ENCODE results near the gene SSX2IP.

Gene SSX2IP

DNA sequence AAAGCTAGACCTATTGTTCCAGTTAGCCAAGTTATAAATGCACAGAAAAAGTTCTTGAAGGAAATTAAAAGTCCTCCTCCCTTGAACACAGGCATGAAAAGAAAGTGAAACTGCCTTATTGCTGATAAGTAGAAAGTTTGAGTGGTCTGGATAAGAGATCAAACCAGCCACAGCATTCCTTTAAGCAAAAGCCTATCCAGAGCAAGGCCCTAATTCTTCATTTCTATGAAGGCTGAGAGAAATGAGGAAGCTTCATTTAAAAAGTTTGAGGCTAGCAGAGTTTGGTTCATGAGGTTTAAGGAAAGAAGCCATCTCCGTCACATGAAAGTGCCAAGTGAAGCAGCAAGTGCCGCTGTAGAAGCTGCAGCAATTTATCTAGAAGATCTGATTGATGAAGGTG is 2.7 kb upstream of the SSX2IP start:
- Mint-ChIP-seq H3K27me3 (peaks cover 6% of the 10 kb centered on the region), H3K4me3 (peak overlapping the region; percentile 65 to 86), H3K9me3 (no peaks in the 10 kb centered on the region), H3K4me1 (peaks cover 35% of the 10 kb centered on the region), H3K27ac (peak overlapping the region; percentile 71 to 86)
- ATAC-seq (no peak), DNase-seq (no peak)

DNA sequence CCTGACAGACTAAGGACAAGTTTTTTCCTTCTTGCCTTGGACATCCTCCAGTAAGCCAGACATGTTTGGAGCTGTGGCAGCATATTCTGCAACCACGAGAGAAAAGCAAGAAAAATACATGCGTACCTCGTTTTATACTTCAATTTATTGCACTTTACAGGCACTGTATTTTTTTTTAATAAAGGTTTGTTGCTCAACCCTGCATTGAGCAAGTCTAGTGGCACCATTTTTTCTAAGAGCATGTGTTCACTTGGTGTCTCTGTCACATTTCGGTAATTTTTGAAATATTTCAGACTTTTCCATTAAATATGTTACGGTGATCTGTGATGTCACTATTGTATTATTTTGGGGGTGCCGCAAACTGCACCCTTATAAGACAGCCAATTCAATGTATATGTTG is 2.1 kb upstream of the SSX2IP start:
- ATAC-seq (no peak), DNase-seq (no peak)
- Mint-ChIP-seq H3K27ac (peak overlapping the region; percentile 71 to 86), H3K4me3 (peak overlapping the region; percentile 65 to 86), H3K9me3 (no peaks in the 10 kb centered on the region), H3K27me3 (peaks cover 5% of the 10 kb centered on the region), H3K4me1 (peaks cover 42% of the 10 kb centered on the region)

DNA sequence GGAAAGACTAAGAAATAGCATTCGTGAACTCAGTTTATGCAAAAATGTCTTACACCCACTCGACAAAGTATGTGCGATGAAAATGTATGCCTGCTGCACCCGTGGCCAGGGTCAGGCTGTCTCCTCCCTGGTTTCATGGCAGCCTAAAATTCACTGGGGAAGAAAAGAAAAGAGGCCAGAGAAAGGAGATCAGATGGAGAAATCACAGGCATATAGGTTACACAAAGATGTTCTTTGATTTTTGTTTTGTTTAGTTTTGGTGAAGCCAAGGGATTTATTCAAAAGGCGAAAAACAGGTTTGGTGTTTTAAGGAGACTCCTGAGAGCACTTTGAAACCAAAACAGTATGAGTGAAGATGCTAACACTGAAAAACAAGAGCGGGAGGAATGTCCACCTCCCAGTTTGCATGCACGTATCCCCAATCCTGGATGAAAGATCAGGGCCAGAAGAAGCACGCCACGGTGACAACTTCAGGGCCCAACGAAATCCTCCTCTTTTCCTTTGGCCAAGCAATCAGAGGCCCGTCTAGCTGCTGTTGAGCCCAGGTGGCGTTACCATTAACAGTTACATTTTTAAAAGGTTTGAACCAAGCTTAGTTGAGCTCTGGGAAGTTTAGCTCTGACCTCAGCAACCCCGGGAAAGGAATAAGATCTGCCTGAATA is 992 bp upstream of the SSX2IP start:
- Mint-ChIP-seq H3K27me3 (no peaks in the 10 kb centered on the region), H3K4me3 (peak overlapping the region; percentile 92 to 99), H3K9me3 (no peaks in the 10 kb centered on the region), H3K27ac (peak overlapping the region; percentile 95 to 96), H3K4me1 (peaks cover 52% of the 10 kb centered on the region)
- ATAC-seq (no peak), DNase-seq (no peak)

DNA sequence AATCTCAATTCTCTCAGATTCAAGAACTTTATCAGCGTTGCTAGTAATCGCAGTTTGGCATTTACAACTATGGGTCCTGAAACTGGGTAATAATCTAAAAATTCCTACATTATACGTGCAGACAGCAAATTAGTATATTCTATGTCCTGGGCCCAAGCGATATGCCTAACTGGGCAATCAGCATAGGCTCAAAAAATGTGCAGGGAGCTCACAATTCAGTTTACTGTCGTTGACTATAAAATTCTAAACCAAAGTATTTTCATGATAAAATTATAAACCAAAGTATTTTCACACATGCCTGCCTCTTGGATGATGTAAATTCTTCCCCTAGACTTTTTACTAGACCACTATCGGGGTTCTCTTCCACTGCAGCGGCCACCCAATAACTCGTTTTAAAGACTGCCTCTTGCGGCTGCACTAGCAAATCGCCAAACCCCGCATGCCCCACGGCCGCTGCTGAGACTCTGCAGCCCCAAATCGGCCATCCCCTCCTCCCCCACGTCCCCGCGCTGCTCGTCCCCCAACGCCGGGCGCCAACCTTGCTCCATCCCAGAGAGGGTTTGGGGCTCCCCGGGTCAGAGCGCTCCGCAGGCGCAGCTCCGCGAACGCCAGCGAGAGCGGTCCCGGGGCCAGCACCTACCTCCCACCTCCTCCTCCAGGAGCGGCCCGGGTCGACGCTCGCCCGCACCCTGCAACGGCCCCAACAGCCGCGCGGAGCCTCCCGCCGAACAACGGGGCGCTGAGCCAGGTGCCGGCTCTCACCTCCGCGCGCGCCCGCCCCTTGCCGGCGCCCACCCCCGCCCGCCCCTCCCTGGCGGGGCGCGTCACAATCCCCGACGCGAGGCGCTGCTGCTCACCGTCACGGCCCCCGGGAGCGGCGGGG is 506 bp downstream of the SSX2IP start:
- Mint-ChIP-seq H3K4me3 (peak overlapping the region; percentile 92 to 99), H3K27ac (no peak overlapping the region), H3K27me3 (no peaks in the 10 kb centered on the region), H3K9me3 (no peaks in the 10 kb centered on the region), H3K4me1 (peaks cover 53% of the 10 kb centered on the region)
- DNase-seq (no peak), ATAC-seq (no peak)

- H3K9me3 Mint-ChIP-seq: no peaks in the 10 kb centered on the region
- DNase-seq (no peak), ATAC-seq (no peak)
- H3K27ac Mint-ChIP-seq: no peak overlapping the region
- peaks cover 53% of the 10 kb centered on the region for H3K4me1 Mint-ChIP-seq
- no peaks in the 10 kb centered on the region for H3K27me3 Mint-ChIP-seq
- peak overlapping the region; percentile 92 to 99 for H3K4me3 Mint-ChIP-seq
These were observed 1.7 kb downstream of the SSX2IP start for GRCh38 chr1:84688463-84689061.

DNA sequence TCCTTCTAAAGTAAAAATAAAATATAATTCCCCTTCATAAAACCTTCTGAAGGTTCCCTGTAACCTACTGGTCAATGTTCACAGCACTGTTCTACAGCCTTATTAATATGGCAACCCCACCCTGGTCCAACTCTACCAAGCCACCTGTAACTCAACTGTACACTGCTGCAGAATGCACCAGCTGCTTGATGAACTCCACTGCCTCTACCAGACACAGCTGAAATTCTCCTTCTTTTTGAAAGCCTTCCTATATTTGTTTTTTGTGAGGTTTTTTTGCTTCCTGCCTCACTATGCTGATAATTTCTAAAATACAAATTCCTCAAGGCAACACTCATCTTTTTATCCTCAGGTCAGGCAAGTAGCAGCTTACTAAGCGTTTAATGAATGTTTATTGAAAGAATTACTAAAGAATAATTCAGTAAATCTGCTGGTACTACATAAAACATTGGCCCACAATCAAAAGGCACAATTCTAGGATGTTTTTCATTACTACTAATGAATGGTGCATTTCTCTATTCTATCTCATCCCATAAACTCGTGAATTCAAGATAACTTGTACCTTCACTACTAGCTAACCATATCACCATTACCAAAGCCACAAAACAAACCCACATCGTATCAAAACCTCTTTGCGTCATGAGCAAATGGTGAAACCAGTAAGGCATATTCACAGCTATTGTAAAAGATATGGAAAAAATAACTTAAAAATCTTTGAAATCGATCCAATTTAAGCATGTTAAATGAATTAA is 2.4 kb downstream of the SSX2IP start:
- ATAC-seq (no peak), DNase-seq (no peak)
- Mint-ChIP-seq H3K9me3 (no peaks in the 10 kb centered on the region), H3K4me1 (peaks cover 52% of the 10 kb centered on the region), H3K27ac (no peak overlapping the region), H3K27me3 (no peaks in the 10 kb centered on the region), H3K4me3 (peak overlapping the region in 1 of 2 donors; percentile 3)

- DNase-seq: no peak
- no peaks in the 10 kb centered on the region for H3K27me3 Mint-ChIP-seq
- no peaks in the 10 kb centered on the region for H3K9me3 Mint-ChIP-seq
- peaks cover 40% of the 10 kb centered on the region for H3K4me1 Mint-ChIP-seq
- ATAC-seq: no peak
- no peak overlapping the region for H3K27ac Mint-ChIP-seq
- H3K4me3 Mint-ChIP-seq: no peak overlapping the region
These were observed 4.0 kb downstream of the SSX2IP start for GRCh38 chr1:84686223-84686622.

DNA sequence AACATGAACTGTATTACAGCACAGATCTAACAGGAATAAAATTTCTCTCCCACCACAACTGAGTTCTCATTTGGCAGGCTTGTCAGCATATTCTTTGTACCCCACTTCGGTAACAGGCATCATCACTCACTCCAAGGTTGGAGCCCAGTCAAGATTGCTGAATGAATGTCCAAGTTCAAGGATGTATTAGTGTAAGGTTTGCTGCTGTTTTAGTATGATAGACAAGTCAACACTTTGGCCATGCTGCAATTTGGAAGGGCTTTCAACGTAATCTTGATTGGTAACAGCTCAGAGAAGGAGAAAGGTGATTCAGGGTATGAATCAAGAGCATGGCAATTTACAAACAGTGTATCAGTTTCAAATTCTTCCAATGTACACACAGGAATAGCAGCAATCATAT is 6.8 kb downstream of the SSX2IP start:
- Mint-ChIP-seq H3K4me1 (peaks cover 23% of the 10 kb centered on the region), H3K9me3 (no peaks in the 10 kb centered on the region), H3K27ac (no peak overlapping the region), H3K27me3 (no peaks in the 10 kb centered on the region), H3K4me3 (no peak overlapping the region)
- ATAC-seq: no peak
- DNase-seq: no peak

DNA sequence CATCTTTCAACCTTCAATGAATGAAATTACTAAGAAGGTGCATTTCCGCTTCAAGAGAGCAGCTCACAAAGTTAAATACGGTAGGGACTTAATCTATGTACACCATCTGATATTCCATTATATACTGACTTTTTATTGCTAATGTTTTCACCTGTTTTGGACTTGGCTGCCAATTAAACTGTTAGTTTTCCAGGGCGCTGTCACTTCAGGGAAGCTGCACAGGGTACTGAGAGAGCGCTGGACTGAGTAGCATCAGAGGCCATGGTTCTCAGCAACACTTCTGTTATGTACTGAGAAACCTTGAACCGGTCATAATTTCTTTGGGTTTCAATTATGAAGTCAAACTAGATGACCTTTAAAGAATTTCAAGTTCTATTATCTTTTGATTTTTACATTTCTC is 8.2 kb downstream of the SSX2IP start:
- Mint-ChIP-seq H3K4me3 (no peak overlapping the region), H3K27ac (no peak overlapping the region), H3K4me1 (peaks cover 9% of the 10 kb centered on the region), H3K27me3 (no peaks in the 10 kb centered on the region), H3K9me3 (no peaks in the 10 kb centered on the region)
- no peak for ATAC-seq
- no peak for DNase-seq

- Mint-ChIP-seq H3K27me3 (no peaks in the 10 kb centered on the region), H3K9me3 (no peaks in the 10 kb centered on the region), H3K4me1 (peaks cover 10% of the 10 kb centered on the region), H3K4me3 (no peak overlapping the region), H3K27ac (no peak overlapping the region)
- ATAC-seq (no peak), DNase-seq (no peak)
These were observed 12.7 kb downstream of the SSX2IP start for GRCh38 chr1:84677415-84678099.

DNA sequence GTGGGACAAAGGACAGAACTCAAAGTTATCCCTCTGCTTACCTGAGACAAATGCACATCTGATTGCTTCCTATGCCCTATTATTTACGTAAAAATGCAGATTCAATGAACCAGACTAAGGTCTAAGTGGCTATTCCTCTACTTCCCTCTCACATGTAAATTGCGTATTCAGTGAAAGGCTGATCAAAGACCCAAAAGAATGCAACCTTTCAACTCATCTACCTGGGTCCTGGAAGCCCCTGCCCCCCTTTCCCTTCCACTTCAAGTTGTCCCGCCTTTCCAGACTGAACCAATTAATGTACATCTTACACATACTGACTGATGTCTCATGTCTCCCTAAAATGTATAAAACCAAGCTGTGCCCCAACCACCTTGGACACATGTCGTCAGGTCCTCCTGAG is 14.6 kb downstream of the SSX2IP start:
- no peaks in the 10 kb centered on the region for H3K9me3 Mint-ChIP-seq
- H3K27me3 Mint-ChIP-seq: no peaks in the 10 kb centered on the region
- no peak for DNase-seq

DNA sequence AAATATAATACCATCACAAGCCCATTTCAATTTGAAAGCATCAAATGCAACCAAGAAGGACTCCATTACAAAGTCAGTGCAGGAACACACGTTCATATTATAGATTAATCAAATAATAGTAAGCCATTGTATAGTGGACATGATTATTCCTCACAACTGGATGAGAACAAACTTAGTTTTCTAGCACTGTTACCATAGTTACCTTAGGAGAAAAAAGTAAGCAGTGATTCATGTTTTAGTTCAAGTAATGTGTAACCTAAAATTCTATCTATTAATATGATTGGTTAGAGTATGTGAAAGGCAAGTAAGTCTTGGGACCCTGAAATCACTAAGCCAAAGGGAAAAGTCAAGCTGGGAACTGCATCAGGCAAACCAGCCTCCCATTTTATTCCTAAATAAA is 15.2 kb downstream of the SSX2IP start:
- no peaks in the 10 kb centered on the region for H3K27me3 Mint-ChIP-seq
- ATAC-seq (no peak), DNase-seq (no peak)
- H3K9me3 Mint-ChIP-seq: no peaks in the 10 kb centered on the region
- no peak overlapping the region for H3K27ac Mint-ChIP-seq
- peaks cover 18% of the 10 kb centered on the region for H3K4me1 Mint-ChIP-seq
- no peak overlapping the region for H3K4me3 Mint-ChIP-seq

More for the DNA sequence above, 14.6 kb downstream of the SSX2IP start:
- ATAC-seq: no peak
- Mint-ChIP-seq H3K4me1 (peaks cover 18% of the 10 kb centered on the region), H3K27ac (no peak overlapping the region), H3K4me3 (no peak overlapping the region)

GRCh38 chr1:84674705-84675104 is 15.6 kb downstream of the SSX2IP start:
- DNase-seq (no peak), ATAC-seq (no peak)
- peaks cover 18% of the 10 kb centered on the region for H3K4me1 Mint-ChIP-seq
- no peak overlapping the region for H3K4me3 Mint-ChIP-seq
- no peaks in the 10 kb centered on the region for H3K9me3 Mint-ChIP-seq
- H3K27me3 Mint-ChIP-seq: no peaks in the 10 kb centered on the region
- H3K27ac Mint-ChIP-seq: no peak overlapping the region

DNA sequence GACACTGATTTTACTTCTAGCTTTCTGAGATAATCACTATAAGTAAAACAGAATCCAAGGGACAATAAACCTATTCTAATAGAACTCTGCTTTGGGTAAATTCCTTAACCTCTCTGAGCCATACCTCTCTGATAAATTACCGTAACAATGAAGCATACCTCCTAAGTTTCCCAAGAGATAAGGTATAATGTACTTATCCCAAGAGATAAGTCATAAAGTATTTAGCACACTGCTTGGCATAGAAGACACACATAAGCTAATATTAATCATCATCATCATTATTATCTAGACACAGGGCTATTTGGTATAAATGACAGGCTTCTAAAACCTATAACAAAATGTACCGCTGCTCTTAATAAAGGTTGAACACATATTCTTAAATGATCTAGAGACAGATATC is 16.2 kb downstream of the SSX2IP start:
- DNase-seq (no peak), ATAC-seq (no peak)
- no peak overlapping the region for H3K4me3 Mint-ChIP-seq
- peaks cover 18% of the 10 kb centered on the region for H3K4me1 Mint-ChIP-seq
- no peaks in the 10 kb centered on the region for H3K27me3 Mint-ChIP-seq
- H3K9me3 Mint-ChIP-seq: no peaks in the 10 kb centered on the region
- H3K27ac Mint-ChIP-seq: no peak overlapping the region
